ENCODE measurements around the gene ABCA12.

ABCA12 gene

DNA sequence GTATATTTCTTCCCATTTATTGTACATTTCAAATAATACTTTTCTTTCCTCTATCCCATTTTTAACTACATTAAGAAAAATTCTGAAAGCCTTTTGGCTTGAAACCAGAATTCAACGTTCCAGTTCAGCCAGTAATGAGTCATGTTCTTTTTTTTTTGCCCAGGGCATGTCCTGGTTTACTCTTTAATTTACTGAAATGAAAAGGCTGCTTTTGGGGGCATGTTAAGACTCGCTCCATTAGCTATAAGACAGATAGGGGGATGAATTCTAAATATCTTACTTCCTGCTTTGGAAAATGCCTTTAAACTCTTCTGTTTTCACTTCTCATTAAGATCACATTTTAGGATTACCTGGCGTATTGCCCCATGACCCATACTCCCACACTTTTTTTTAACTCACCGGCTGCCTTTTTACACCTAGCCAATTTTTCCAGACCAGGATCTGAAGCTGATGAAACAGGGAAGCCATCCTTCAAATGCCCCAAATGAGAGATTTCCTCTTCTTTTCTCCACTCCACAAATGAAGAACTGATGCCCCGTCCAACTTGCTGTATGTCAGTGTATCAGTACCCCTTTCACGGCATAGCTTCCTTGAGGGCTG, 585 bp downstream of the ABCA12 start:
- Histone ChIP-seq H3K27ac (no peak overlapping the region), H3K36me3 (replicated peaks) (no peaks in the 10 kb centered on the region), H3K4me3 (ENCODE audit: low read depth, low read length) (no peak overlapping the region), H3K27me3 (replicated peaks) (no peaks in the 10 kb centered on the region)
- TF ChIP-seq, protein P1, sequence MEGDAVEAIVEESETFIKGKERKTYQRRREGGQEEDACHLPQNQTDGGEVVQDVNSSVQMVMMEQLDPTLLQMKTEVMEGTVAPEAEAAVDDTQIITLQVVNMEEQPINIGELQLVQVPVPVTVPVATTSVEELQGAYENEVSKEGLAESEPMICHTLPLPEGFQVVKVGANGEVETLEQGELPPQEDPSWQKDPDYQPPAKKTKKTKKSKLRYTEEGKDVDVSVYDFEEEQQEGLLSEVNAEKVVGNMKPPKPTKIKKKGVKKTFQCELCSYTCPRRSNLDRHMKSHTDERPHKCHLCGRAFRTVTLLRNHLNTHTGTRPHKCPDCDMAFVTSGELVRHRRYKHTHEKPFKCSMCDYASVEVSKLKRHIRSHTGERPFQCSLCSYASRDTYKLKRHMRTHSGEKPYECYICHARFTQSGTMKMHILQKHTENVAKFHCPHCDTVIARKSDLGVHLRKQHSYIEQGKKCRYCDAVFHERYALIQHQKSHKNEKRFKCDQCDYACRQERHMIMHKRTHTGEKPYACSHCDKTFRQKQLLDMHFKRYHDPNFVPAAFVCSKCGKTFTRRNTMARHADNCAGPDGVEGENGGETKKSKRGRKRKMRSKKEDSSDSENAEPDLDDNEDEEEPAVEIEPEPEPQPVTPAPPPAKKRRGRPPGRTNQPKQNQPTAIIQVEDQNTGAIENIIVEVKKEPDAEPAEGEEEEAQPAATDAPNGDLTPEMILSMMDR (IDR thresholded peaks at IDR 0.05; ENCODE audit: low read depth, low read length, missing control alignments), result no peak
- in situ Hi-C loops (cut with HindIII; ENCODE audit: low pct_ligation_motif_present, low sequenced_read_pairs), result no loop called here
- DNase-seq, result peak; percentile 2

DNA sequence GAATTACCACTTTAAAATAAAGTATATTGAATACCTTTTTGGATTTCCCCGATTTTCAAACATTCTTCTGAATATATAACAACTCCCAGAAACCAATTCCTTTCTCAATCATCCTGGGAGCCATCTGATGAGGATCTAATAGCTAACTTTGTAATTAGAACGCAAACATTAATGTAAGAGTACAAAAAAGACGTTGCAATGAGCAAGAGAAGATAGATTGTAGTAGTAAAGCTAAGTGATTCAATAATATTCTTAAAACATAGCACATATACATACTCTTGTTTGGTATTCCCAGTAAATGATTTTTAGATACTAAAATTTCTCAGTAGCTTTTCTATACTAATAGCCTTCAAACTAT, 1.1 kb downstream of the ABCA12 start:
- in situ Hi-C loops (cut with HindIII; ENCODE audit: low pct_ligation_motif_present, low sequenced_read_pairs), result no loop called here
- DNase-seq, result no peak
- TF ChIP-seq, protein P1 (IDR thresholded peaks at IDR 0.05; ENCODE audit: low read depth, low read length, missing control alignments), result no peak
- Histone ChIP-seq H3K27ac (no peak overlapping the region), H3K36me3 (replicated peaks) (no peaks in the 10 kb centered on the region), H3K27me3 (replicated peaks) (no peaks in the 10 kb centered on the region), H3K4me3 (ENCODE audit: low read depth, low read length) (no peak overlapping the region)

DNA sequence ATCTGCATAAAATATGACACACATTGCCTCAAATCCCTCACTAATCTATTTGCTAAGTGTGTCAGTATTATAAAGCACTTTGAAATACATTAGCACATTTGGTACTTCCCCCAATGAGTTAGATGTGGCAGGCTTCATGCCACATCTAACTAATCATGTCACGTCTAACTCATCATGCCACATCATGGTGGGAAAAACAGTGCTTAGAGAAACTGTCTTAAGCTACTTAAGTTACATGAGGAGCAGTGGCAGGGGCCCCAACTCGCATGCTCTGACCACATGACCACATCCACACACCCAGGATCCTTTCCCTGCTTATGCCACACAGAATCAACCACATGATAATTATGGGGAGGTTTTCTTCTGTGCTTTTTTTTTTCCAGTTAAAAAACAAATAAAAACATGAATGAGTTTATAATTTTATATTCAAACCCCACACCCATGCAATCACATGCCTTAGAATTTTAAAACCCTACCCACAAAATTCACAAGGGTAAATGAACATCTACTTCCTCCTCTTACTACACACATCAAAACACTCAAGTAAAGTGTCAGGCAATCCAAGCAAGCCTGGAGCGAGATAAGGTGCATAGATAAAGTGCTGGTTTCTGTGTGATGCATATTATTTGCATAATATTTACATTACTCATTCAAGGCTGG, 1.6 kb downstream of the ABCA12 start:
- Histone ChIP-seq H3K27ac (no peak overlapping the region), H3K36me3 (replicated peaks) (no peaks in the 10 kb centered on the region), H3K27me3 (replicated peaks) (no peaks in the 10 kb centered on the region), H3K4me3 (ENCODE audit: low read depth, low read length) (no peak overlapping the region)
- DNase-seq, result peak; percentile 42
- in situ Hi-C loops (cut with HindIII; ENCODE audit: low pct_ligation_motif_present, low sequenced_read_pairs), result no loop called here
- TF ChIP-seq, protein P1 (IDR thresholded peaks at IDR 0.05; ENCODE audit: low read depth, low read length, missing control alignments), result no peak

DNA sequence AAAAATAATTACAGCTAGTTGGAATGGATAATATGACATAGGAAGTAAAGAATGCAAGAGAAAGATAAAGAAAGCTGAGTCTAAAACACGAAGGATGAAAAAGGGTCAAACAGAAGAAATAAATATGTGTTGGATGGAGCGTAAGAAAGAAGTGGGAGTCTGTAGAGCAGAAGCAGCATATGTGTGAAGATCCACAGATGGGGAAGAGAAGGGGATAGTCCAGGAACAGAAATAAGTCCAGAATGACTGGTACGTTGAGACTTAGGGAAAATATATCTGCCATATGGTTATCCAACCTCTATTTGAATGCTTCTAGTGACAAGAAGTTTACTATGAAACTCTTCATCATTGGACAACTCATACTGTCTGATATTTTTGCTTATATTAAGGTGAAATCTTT, 18.0 kb downstream of the ABCA12 start:
- H3K27me3 ChIP-seq (replicated peaks), result no peaks in the 10 kb centered on the region
- no peaks in the 10 kb centered on the region for H3K36me3 ChIP-seq (replicated peaks)
- no peak overlapping the region for H3K27ac ChIP-seq
- no peak for DNase-seq
- TF ChIP-seq, protein P1 (IDR thresholded peaks at IDR 0.05; ENCODE audit: low read depth, low read length, missing control alignments), result no peak
- in situ Hi-C loops (cut with HindIII; ENCODE audit: low pct_ligation_motif_present, low sequenced_read_pairs), result no loop called here
- no peak overlapping the region for H3K4me3 ChIP-seq (ENCODE audit: low read depth, low read length)

DNA sequence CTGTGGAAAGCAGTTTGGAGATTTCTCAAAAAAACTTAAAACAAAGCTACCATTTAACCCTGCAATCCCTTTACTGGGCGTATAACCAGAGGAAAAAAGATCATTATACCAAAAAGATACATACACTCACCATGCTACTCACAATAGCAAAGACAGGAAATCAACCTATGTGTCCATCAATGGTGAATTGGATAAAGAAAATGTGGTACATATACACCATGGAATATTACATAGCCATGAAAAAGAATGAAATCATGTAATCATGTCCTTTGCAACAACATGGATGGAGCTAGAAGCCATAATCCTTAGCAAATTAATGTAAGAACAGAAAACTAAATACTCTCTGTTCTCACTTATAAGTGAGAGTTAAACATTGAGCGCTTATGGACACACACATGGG, 18.6 kb downstream of the ABCA12 start:
- in situ Hi-C loops (cut with HindIII; ENCODE audit: low pct_ligation_motif_present, low sequenced_read_pairs), result no loop called here
- Histone ChIP-seq H3K4me3 (ENCODE audit: low read depth, low read length) (no peak overlapping the region), H3K36me3 (replicated peaks) (no peaks in the 10 kb centered on the region), H3K27me3 (replicated peaks) (no peaks in the 10 kb centered on the region), H3K27ac (no peak overlapping the region)
- TF ChIP-seq, protein P1 (IDR thresholded peaks at IDR 0.05; ENCODE audit: low read depth, low read length, missing control alignments), result no peak
- DNase-seq, result no peak

DNA sequence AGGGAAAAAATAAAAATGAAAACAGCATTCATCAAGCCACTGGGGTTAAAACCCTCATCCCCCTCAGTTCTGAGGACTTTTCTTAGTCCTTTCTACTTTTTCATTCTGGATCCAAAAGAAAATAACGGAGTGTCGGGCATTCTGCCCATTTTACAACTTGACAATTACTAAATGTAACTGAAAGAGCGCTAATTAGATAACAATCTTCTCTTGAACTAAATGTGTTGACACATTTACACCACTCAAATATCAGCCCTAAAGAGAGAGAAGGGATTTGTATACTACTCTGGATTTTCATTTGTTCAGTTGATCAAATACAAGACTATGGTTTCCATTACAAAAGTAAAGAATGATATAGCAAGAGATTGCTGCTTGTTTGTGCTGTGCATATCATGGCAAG, 27.5 kb downstream of the ABCA12 start:
- in situ Hi-C loops (cut with HindIII; ENCODE audit: low pct_ligation_motif_present, low sequenced_read_pairs), result no loop called here
- H3K27me3 ChIP-seq (replicated peaks), result no peaks in the 10 kb centered on the region
- no peaks in the 10 kb centered on the region for H3K36me3 ChIP-seq (replicated peaks)
- H3K27ac ChIP-seq, result no peak overlapping the region
- no peak overlapping the region for H3K4me3 ChIP-seq (ENCODE audit: low read depth, low read length)
- TF ChIP-seq, protein P1 (IDR thresholded peaks at IDR 0.05; ENCODE audit: low read depth, low read length, missing control alignments), result no peak
- no peak for DNase-seq

Data from brain microvascular endothelial cell (primary cell).